Astrocyte (in vitro differentiated cells and primary cell): ENCODE data around the gene FMNL1. TPM values are rescaled to one million over a fixed set of nuclear protein-coding genes. Genes with fewer than 3 reads are reported as not detected.

Experiments used
- DNase-seq: peaks from one replicate; pipeline ENCODE4 v3.0.0-alpha.2; 2010; ENCODE audit warnings: low read depth
- FAIRE-seq: peaks from 2 replicates; lab custom pipeline; 2011; peaks lifted over from hg19 to GRCh38; lab: Jason Lieb, UNC
- H2AFZ ChIP-seq: 2 replicates; pipeline ENCODE4 v1.6.0; 2012; ENCODE audit warnings: low read depth, low read length, inconsistent platforms
- H3K27ac ChIP-seq: 2 replicates; pipeline ENCODE4 v1.5.1; 2011; ENCODE audit warnings: low read depth, low read length, inconsistent platforms
- H3K27me3 ChIP-seq: 2 replicates; pipeline ENCODE4 v1.6.0; 2011; ENCODE audit warnings: low read length, inconsistent platforms; ENCODE audit not compliant: insufficient read depth
- H3K36me3 ChIP-seq: 2 replicates; pipeline ENCODE4 v1.5.1; 2011; ENCODE audit warnings: low read length, inconsistent platforms; ENCODE audit not compliant: insufficient read depth
- H3K4me1 ChIP-seq: 2 replicates; pipeline ENCODE4 v1.5.1; 2011; ENCODE audit warnings: low read length, inconsistent platforms; ENCODE audit not compliant: insufficient read depth
- H3K4me2 ChIP-seq: 2 replicates; pipeline ENCODE4 v1.6.0; 2012; ENCODE audit warnings: low read length, inconsistent platforms
- H3K4me3 ChIP-seq: 2 replicates; pipeline ENCODE4 v1.5.1; 2011; ENCODE audit warnings: low read depth, mild to moderate bottlenecking, low read length, inconsistent platforms; ENCODE audit not compliant: insufficient read depth
- H3K79me2 ChIP-seq: 2 replicates; pipeline ENCODE4 v1.6.0; 2012; ENCODE audit warnings: mild to moderate bottlenecking, low read length, inconsistent platforms; ENCODE audit not compliant: insufficient read depth
- H3K9ac ChIP-seq: 2 replicates; pipeline ENCODE4 v1.6.0; 2012; ENCODE audit warnings: mild to moderate bottlenecking, low read length, inconsistent platforms
- H3K9me3 ChIP-seq: 2 replicates; pipeline ENCODE4 v1.5.1; 2012; ENCODE audit warnings: low read depth, mild to moderate bottlenecking, low read length, inconsistent platforms; ENCODE audit not compliant: insufficient read depth
- H4K20me1 ChIP-seq: 2 replicates; pipeline ENCODE4 v1.6.0; 2012; ENCODE audit warnings: low read length, inconsistent platforms; ENCODE audit not compliant: insufficient read depth
- H3K27ac Mint-ChIP-seq: one replicate; pipeline ENCODE4 v1.8.0; 2021; ENCODE audit warnings: mild to moderate bottlenecking, mixed read lengths; ENCODE audit not compliant: unreplicated experiment
- H3K27me3 Mint-ChIP-seq: one replicate; pipeline ENCODE4 v1.8.0; 2021; ENCODE audit warnings: low read depth, mixed read lengths; ENCODE audit not compliant: unreplicated experiment
- H3K36me3 Mint-ChIP-seq: one replicate; pipeline ENCODE4 v1.8.0; 2021; ENCODE audit warnings: low read depth, mixed read lengths; ENCODE audit not compliant: unreplicated experiment
- H3K4me1 Mint-ChIP-seq: one replicate; pipeline ENCODE4 v1.8.0; 2021; ENCODE audit warnings: low read depth, mixed read lengths; ENCODE audit not compliant: unreplicated experiment
- H3K4me3 Mint-ChIP-seq: one replicate; pipeline ENCODE4 v1.8.0; 2021; ENCODE audit warnings: mild to moderate bottlenecking, moderate library complexity, mixed read lengths; ENCODE audit not compliant: unreplicated experiment
- H3K9me3 Mint-ChIP-seq: one replicate; pipeline ENCODE4 v1.8.0; 2021; ENCODE audit warnings: mild to moderate bottlenecking, mixed read lengths; ENCODE audit not compliant: unreplicated experiment
- EZH2 ChIP-seq: IDR thresholded peaks from 2 replicates; pipeline ENCODE4 v1.6.1; 2012; ENCODE audit warnings: mild to moderate bottlenecking, low read length, inconsistent platforms; ENCODE audit not compliant: insufficient read depth
- total RNA-seq: library from RNA; stranded (reverse); gene quantifications from 2 replicates; pipeline ENCODE4 v1.2.1, GENCODE V29; 2021
- TF ChIP-seq, protein P1 (sequence below): IDR thresholded peaks from 2 replicates; pipeline ENCODE4 v1.5.1; 2011; ENCODE audit warnings: low read depth, mild to moderate bottlenecking, inconsistent platforms, low read length, moderate library complexity; ENCODE audit not compliant: insufficient read depth

FMNL1 gene
- total RNA-seq, 1 donor from 2014 or later, result 4.0 TPM

DNA sequence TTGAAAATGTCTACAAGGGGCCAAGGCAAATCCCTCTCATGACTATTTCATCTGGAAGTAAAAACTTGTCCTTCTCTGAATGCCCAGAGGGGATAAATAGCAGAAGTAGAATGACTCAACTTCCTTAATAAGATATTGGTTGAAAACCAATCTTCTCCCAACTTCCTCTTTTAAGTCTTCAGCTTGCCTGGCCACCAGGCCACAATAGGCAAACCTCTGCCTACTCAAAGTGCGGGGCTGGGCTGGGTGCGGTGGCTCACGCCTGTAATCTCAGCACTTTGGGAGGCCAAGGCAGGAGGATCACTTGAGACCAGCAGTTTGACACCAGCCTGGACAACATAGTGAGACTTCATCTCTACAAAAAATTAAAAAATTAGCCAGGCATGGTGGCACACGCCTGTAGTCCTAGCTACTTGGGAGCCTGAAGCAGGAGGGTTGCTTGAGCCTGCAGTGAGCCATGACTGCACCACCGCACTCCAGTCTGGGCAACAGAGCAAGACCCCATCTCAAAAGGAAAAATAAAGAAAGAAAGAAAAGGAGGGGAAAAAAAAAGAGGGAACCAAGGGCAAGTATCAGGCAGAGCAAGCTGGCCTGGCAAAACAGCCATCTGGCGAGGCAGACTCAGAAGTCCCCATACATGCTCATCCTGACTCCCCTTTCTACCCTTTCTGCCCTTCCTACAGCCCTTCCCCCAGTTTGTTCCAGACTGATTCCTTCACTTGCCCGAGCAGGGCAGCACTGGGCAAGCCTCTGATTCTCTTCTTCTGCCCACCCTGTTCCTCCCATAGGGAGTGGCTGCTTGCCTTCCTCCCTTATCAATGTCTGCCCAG, 74.5 kb downstream of the FMNL1 start:
- no peak overlapping the region for H3K27ac ChIP-seq
- DNase-seq (peak; percentile 34), FAIRE-seq (no peak)
- Mint-ChIP-seq H3K9me3 (no peaks in the 10 kb centered on the region), H3K4me3 (no peak overlapping the region), H3K27ac (no peak overlapping the region), H3K4me1 (peaks cover 64% of the 10 kb centered on the region), H3K27me3 (no peaks in the 10 kb centered on the region), H3K36me3 (peaks cover 18% of the 10 kb centered on the region)
- no peaks in the 10 kb centered on the region for H3K36me3 ChIP-seq
- H3K27me3 ChIP-seq, result no peaks in the 10 kb centered on the region
- H3K4me1 ChIP-seq, result peaks cover 51% of the 10 kb centered on the region
- no peak overlapping the region for H3K4me3 ChIP-seq
- peak overlapping the region; percentile 44 for H3K4me2 ChIP-seq
- no peaks in the 10 kb centered on the region for H3K9me3 ChIP-seq
- peaks cover 88% of the 10 kb centered on the region for H3K79me2 ChIP-seq
- no peak overlapping the region for H3K9ac ChIP-seq
- peaks cover 88% of the 10 kb centered on the region for H4K20me1 ChIP-seq
- H2AFZ ChIP-seq, result no peak overlapping the region
- no peak for TF ChIP-seq EZH2
- TF ChIP-seq, protein P1, sequence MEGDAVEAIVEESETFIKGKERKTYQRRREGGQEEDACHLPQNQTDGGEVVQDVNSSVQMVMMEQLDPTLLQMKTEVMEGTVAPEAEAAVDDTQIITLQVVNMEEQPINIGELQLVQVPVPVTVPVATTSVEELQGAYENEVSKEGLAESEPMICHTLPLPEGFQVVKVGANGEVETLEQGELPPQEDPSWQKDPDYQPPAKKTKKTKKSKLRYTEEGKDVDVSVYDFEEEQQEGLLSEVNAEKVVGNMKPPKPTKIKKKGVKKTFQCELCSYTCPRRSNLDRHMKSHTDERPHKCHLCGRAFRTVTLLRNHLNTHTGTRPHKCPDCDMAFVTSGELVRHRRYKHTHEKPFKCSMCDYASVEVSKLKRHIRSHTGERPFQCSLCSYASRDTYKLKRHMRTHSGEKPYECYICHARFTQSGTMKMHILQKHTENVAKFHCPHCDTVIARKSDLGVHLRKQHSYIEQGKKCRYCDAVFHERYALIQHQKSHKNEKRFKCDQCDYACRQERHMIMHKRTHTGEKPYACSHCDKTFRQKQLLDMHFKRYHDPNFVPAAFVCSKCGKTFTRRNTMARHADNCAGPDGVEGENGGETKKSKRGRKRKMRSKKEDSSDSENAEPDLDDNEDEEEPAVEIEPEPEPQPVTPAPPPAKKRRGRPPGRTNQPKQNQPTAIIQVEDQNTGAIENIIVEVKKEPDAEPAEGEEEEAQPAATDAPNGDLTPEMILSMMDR, result no peak

DNA sequence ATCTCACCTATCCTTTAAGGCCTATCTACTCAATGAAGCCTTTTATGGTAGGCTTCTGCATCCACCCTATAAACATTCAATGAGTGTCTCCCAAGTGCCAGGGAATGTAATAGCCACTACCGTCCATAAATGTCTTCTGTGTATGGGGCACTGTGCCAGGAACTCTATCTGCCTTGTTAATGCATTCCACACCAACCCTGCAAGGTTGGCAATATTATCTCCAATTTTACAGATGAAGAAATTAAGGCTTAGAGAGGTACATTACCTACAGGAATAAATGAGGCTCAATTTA, 75.1 kb downstream of the FMNL1 start:
- H4K20me1 ChIP-seq, result peaks cover 84% of the 10 kb centered on the region
- peaks cover 88% of the 10 kb centered on the region for H3K79me2 ChIP-seq
- no peak overlapping the region for H3K27ac Mint-ChIP-seq

More for the DNA sequence above, 75.1 kb downstream of the FMNL1 start:
- TF ChIP-seq EZH2, result no peak
- TF ChIP-seq, protein P1, result no peak
- no peaks in the 10 kb centered on the region for H3K36me3 ChIP-seq
- Mint-ChIP-seq H3K9me3 (no peaks in the 10 kb centered on the region), H3K4me1 (peaks cover 59% of the 10 kb centered on the region), H3K27me3 (no peaks in the 10 kb centered on the region), H3K4me3 (no peak overlapping the region), H3K36me3 (peaks cover 17% of the 10 kb centered on the region)
- no peaks in the 10 kb centered on the region for H3K9me3 ChIP-seq
- H3K27me3 ChIP-seq, result no peaks in the 10 kb centered on the region
- peak overlapping the region; percentile 44 for H3K4me2 ChIP-seq
- H3K4me1 ChIP-seq, result peaks cover 51% of the 10 kb centered on the region
- no peak overlapping the region for H3K4me3 ChIP-seq
- H2AFZ ChIP-seq, result no peak overlapping the region
- DNase-seq (no peak), FAIRE-seq (no peak)
- H3K27ac ChIP-seq, result no peak overlapping the region
- H3K9ac ChIP-seq, result no peak overlapping the region

Other genes with a start within 250 kb of the FMNL1 start
- gene DCAKD, start 170.3 kb upstream of the FMNL1 start, total RNA-seq, result 34.8 and 43.3 TPM in 2 replicates
- 114 and 130 TPM in 2 replicates for gene NMT1, start 160.6 kb upstream of the FMNL1 start, total RNA-seq
- gene PLCD3, start 89.4 kb upstream of the FMNL1 start, total RNA-seq, result 76.5 and 92.0 TPM in 2 replicates
- gene ACBD4, start 86.2 kb upstream of the FMNL1 start, total RNA-seq, result 3.9 and 4.7 TPM in 2 replicates
- gene HEXIM1, start 73.4 kb upstream of the FMNL1 start, total RNA-seq, result 44.5 and 46.6 TPM in 2 replicates
- gene HEXIM2, start 60.0 kb upstream of the FMNL1 start, total RNA-seq, result 8.4 and 9.0 TPM in 2 replicates
- not detected in 2 replicates for gene SPATA32, start 40.2 kb downstream of the FMNL1 start, total RNA-seq
- gene MAP3K14, start 95.1 kb downstream of the FMNL1 start, total RNA-seq, result 10.8 and 11.0 TPM in 2 replicates
- 4.4 and 10.0 TPM in 2 replicates for gene ARHGAP27, start 211.0 kb downstream of the FMNL1 start, total RNA-seq